ENCODE results near the gene SYT8.

The SYT8 gene

GRCh38 chr11:1817511-1817910 lies 17.3 kb upstream of the SYT8 start:
- no peak for DNase-seq

DNA sequence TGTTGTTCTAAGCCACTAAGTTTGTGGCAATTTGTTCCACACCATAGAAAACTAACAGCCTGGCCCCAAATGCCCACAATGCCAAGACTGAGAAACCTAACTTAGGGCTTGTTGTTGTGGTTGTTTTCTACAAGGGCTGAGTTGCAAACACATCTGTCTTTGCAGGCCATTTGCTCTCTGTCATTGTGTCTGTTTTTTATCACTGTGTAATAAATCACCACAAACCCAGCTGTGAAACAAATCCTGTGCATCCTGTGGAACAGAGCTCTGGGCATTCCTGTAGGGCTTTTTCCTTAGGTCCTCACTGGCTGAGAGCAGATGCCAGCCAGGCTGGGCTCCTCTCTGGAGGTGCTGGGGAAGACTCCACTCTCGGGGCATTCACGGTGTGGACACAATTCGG lies 15.7 kb upstream of the SYT8 start:
- no peak for DNase-seq

- DNase-seq: no peak
Observed at GRCh38 chr11:1820463-1821325, 14.1 kb upstream of the SYT8 start.

GRCh38 chr11:1821562-1821961 lies 13.2 kb upstream of the SYT8 start:
- DNase-seq: no peak

GRCh38 chr11:1822648-1823375 lies 12.0 kb upstream of the SYT8 start:
- DNase-seq: no peak

GRCh38 chr11:1823376-1824220 lies 11.2 kb upstream of the SYT8 start:
- DNase-seq: no peak

GRCh38 chr11:1824221-1825038 lies 10.4 kb upstream of the SYT8 start:
- DNase-seq: no peak

DNA sequence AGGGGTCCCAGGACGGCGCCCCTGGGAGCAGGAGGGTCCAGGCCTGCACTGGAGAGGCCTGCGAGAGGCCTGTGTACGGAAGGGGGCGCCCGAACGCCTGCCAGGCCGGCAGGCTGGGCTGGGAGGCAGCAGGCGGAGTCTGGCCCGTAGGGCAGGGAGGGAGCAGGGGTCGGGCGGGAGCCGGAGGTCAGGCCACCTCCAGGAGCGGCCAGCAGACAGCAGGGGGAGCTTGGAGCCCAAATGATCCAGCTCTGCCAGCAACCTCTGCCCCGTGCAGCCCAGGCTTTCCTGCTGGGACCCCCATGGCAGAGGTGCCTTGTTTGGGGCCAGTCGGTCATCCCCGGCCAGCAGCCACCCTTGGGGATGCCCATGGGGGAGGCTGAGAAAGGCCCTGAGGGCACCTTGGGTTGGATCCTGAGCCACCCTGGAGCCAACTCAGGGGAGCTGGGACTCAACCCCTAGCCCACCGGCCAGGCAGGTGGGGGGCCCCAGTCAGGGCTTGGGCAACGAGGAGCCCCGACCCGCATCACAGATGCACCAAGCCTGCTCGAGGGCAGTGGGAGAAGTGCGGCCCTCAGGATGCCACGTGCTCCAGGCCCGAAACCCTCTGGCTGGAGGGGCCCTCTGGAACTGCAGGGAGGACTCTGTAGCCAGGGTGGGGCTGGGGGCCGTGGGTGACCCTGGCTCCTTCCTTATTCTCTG lies 9.6 kb upstream of the SYT8 start:
- DNase-seq: peak; percentile 49

GRCh38 chr11:1825785-1826451 lies 8.9 kb upstream of the SYT8 start:
- no peak for DNase-seq

GRCh38 chr11:1826552-1827094 lies 8.2 kb upstream of the SYT8 start:
- no peak for DNase-seq

- DNase-seq: peak; percentile 56
Observed at GRCh38 chr11:1827095-1827813, 7.5 kb upstream of the SYT8 start.

DNA sequence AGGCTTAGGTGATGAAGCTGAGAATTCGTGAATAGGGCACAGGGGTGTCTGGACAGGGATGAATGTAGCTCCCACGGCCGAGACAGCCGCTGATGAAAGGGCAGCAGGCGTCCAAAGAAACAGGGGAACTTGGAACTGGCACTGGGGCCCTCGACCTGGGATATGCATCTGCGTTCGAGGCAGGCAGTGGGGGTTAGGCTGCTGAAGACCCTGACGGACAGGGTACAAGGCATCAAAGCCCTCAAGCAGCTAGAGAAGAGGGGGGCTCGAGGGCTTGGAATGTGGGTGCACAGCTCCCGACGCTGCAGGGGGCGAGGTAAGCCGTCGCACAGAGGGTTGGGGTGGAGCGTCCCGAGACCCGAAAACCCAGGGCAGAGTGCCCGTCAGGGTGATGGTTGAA lies 6.9 kb upstream of the SYT8 start:
- DNase-seq: no peak

DNA sequence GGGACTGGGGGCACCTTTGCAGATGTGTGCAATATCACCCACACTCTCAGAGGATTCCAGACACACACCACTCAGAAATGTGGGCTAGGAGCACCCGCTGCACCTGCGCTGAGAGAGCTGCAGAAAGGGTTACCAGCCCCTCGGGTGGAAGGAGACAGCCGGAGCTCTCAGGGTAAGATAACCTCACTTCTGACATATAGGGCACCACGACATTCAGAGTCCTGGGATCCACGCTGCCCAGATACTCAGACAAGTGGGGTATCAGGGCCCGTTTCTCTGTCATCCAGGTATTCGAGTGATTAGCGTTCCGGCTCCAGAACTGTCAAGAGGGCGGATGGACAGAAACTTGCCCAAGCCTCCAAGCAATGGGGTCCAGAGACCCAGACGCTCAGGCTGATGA lies 6.2 kb upstream of the SYT8 start:
- no peak for DNase-seq

DNA sequence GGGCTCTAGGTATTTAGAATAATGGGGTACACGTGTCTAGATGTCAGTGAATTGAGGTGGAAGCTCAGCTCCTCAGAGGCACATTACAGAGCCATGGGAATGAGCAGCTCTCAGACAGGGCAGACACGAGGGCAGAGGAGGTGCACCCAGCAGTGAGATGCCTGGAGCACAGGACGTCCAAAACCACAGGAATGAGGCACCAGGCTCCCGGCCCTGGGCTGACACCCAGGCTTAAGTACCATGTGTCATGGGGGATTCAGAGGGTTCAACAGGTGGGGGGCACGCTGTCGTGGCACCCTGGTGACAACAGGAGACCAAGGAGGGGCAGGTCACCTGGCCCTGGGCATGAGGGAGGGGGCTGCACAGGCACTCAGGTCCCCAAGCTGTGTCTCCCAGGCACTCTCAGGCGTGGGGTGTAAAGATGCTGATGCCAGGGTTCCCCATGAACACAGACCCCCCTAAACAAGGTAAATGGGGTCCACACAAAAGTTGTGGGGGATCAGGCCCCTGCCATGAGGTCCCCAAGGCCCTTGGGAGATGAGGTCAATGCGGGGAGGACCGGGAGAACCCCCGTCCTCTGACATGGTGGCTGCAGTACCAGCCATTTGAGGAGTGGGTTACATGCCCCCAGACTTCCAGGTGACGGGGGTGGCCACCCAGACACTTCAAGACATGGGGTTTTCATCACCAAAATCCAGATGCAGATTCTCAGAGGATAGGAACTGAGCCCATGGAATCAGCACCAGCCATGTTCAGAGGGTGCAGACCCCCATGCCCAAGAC lies 5.6 kb upstream of the SYT8 start:
- no peak for DNase-seq

- DNase-seq: no peak
Observed at GRCh38 chr11:1830004-1830321, 4.8 kb upstream of the SYT8 start.

GRCh38 chr11:1830322-1831223 lies 4.2 kb upstream of the SYT8 start:
- peak; percentile 32 for DNase-seq

DNA sequence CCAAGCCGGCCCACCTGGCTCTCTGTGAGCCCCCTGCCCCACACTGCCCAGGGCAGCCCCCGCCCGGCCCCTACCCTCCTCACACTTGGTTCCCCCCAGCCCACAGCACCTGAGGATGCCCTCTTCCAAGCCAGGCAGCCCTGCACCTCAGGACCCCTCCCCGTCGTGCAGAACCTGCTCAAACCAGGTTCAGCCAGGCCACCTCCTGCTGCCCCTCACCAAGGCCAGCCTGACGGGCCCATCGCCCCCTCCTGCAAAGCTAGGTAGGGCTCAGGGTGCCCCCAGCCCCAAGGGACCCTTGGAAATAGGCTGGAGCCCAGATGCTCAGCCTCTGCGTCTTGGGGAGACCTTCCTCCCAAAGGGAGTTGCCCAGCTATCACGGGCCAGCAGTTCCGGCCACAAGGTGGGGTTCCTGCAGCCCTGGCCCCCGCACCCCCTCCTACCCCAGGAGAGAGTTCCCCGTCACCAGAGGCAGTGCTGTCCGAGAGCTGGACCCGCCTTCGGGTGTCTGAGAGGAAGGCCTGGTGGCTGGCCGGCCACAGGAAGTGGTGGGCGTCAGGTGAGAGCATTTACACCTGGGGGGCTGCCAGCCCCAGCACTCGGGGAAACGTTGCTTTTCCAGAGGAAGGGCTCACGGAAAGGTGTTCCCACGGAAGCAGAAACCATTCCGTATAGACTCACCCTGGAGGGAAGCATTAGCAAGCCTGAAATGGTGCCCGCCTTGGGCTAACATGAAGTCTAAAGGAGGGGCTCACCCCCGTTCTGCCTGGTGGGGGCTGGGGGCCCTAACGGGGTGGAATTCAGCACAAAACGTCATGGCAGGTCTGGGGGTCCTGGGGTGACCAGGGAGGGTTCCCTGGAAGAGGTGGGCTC lies 3.2 kb upstream of the SYT8 start:
- peak; percentile 7 for DNase-seq
